Germinal center (tissue), 1 donor: ENCODE results near the gene POP4.

Experiments used
- DNase-seq: peaks from one replicate; pipeline ENCODE4 v3.0.0; 2012; ENCODE audit warnings: mixed read lengths, low spot score

The POP4 gene

DNA sequence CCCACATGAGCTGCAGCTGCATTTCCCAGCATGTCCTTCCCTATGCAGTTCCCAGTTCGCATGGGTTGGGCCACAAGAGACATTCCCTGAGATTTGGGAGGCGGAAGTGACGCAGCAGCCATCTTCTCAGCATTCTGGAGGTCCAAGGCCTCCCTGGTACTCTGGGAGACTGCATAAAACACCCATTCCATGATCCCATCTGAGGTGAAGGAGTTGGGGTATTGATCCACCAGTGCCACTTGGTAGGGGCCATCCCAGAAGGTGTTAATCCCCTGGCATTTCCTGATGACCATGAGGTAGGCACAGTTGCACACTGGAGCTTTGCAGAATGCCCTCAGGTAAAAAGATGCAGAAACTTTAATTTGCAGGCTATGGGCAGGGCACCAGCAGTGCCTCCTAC, 25.4 kb downstream of the POP4 start:
- DNase-seq: no peak

GRCh38 chr19:29634002-29634401, 27.9 kb downstream of the POP4 start:
- DNase-seq: no peak

DNA sequence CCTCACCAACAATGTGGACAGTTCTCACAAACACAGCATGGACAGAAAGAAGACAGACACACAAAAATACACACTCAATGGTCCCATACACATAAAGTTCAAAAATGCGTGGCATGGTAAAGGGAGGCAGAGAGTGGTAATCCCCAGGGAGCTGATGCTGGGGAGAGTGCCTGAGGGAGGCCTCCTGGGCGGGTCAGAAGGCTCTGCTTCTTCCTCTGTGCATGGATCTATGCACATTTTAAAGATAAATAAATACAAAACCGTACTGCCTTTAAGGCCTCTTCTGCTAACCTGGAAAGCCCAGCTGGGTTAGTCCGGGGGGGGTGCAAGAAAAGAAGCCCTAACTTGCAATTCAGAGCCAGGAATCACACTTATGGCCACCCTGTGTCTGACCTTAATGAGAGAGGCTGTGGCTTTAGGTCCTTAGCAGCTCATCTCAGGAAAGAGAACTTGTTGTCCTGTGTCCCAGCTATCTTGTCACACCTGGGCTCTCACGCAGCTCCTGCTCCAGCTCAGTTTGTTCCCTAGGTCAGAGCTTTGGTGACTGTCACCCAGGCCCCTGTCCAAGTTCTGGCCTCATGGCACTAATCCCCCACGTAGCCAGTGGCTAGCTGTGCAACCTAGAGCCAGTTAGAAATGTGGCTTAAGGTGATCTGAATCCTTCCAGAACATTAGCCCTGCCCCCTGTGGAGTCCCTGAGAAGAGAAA, 28.5 kb downstream of the POP4 start:
- no peak for DNase-seq

DNA sequence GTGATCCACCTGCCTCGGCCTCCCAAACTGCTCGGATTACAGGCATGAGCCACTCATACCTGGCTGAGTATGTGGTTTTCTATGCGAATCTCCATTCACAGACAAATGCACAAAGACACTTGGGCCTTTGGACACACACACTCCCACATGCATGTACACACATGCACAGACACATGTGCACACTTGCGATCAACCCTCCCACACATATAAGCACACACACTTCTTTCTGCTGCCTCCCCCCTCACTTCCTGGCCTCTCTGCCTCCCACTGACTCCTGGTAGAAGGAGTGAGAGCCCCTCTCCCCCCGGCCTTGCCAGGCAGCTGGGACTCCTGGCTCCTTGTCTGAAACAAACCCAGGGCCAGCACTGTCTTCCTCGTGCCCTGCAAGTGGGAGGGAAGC, 29.9 kb downstream of the POP4 start:
- DNase-seq: no peak

- DNase-seq: no peak
Observed at GRCh38 chr19:29636553-29637360, 30.7 kb downstream of the POP4 start.

DNA sequence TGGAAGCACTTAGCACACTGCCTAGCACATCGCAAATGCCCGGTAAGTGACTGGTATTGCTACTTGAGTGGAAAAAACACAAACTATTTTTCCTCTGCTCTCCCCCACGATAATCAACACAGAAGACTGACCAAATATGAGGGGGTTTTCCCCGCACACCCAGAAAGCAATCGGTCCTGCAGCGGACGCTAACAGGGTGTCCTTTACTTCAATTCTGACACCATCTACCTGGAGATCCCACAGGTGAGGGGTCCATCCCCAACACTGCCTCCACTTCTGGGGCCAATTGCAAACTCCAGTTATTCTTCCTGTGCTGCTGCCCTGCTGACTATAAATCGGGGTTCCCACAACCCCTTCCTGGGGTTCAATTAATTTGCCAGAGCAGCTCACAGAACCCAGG, 33.0 kb downstream of the POP4 start:
- DNase-seq: no peak

DNA sequence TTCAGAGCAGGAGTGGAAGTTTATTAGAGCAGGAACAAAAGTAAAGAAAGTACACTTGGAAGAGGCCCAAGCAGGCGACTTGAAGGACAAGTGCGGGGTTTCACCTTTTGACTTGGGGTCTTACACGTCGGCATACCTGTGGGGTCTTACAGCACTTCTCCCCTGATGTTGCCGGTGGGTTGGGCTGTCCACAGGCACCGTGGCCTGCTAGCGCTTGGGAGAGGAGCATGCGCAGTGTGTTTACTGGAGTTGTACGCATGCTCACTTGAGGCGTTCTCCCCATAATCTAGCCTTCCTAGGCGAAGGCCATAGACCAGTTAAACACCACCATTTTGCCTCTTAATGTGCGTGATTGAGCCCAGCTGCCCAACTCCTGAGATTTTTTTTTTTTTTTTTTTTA, 34.1 kb downstream of the POP4 start:
- DNase-seq: no peak

GRCh38 chr19:29641597-29641996, 35.5 kb downstream of the POP4 start:
- no peak for DNase-seq

DNA sequence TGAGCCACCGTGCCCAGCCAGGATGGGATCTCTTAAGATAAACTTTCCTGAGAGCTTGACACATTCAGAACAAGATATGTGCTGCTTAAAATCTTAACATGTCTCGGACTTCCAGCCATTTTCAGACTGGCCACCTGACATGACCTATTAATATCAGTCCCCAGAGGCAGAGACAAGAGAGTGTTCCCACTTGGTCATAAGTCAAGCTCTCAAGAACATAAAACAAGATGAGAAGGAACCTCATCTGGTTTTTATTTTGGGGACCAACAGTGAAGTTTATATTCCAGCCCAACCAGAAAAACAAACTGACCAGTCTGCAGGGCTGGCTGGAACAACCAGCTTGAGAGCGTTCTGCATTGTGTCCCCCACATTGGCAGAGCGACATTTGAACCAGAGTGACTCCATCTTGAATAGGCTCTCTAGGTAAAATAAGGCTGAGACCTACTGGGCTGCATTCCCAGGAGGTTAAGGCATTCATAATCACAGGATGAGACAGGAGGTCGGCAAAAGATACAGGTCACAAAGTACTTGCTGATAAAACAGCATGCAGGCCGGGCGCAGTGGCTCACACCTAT, 37.4 kb downstream of the POP4 start:
- no peak for DNase-seq

GRCh38 chr19:29644210-29644609, 38.1 kb downstream of the POP4 start:
- no peak for DNase-seq

GRCh38 chr19:29645491-29645867, 39.4 kb downstream of the POP4 start:
- no peak for DNase-seq

- no peak for DNase-seq
Observed at GRCh38 chr19:29645911-29646310, 39.8 kb downstream of the POP4 start.

- DNase-seq: no peak
Observed at GRCh38 chr19:29650772-29651387, 44.8 kb downstream of the POP4 start.

GRCh38 chr19:29651622-29652394, 45.7 kb downstream of the POP4 start:
- DNase-seq: no peak

DNA sequence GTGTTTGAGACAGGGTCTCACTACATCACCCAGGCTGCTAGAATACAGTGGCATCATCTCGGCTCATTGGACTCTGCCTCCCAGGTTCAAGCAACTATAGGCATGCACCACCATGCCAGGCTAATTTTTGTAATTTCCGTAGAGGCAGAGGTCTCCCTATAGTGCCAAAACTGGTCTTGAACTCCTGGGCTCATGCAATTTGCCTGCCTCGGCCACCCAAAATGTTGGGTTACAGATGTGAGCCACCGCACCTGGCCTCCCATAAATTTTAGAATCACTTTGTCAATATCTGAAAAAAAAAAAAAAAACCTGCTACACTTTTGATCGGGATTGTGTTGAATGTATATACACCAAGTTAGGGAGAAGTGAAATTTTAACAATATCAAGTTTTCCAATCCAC, 47.3 kb downstream of the POP4 start:
- DNase-seq: no peak

DNA sequence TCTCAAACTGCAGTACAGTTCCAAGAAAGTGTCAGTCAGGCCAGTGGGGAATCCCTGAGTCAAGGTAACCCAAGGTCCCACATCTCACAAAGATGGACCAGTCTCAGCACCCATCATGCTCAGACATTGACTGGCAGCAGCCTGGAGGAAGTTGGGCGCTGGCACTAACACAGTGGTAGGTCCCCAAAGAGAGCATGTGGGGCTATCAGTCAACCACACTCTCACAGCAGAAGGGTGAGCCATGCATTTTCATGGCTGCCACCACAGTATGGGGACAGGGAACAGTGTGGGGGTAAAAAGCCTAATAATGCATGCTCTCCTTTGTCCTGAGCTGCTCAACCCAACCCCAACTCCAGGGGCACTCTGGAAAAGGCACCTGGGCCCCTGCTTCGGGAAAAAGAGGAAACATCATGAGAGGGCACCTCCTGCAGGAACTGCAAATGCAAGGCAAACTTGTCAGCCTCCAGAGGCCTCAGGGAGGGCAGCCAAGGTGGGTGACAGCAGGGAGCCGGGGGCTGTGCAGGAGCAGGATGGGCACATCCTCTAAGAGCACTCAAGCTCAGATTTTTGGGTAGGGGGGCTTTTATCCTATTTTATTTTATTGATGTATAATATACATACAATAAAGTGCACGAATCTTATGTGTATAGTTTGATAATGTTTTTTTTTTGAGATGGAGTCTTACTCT, 49.7 kb downstream of the POP4 start:
- no peak for DNase-seq

GRCh38 chr19:29658221-29658991, 52.3 kb downstream of the POP4 start:
- no peak for DNase-seq

DNA sequence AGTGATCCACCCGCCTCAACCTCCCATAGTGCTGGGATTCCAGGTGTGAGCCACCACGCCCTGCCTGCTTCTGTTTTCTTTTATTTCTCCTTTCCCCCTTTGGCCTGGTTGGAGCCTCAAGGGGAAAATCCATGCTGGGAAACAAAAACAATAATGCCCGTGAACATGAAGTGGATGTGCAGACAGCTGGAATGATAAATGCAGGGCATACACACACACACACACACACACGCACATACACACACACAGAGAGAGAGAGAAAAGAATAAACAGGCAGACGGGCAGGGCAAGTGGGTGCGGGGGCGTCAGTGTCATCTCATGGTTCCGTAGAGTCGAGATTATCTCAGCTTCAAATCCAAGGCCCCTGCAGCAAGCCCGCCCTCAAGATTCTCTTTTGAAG, 54.8 kb downstream of the POP4 start:
- no peak for DNase-seq

- DNase-seq: no peak
Observed at GRCh38 chr19:29662278-29662603, 56.2 kb downstream of the POP4 start.

GRCh38 chr19:29662604-29663404, 56.7 kb downstream of the POP4 start:
- DNase-seq: no peak
